ENCODE data around the gene ZNF689. TPM values are rescaled to one million over a fixed set of nuclear protein-coding genes. Genes with fewer than 3 reads are reported as not detected.

Gene ZNF689
- total and polyA plus RNA-seq, 2 of the 13 experiments (the other 11 are each of a cell fraction or from before 2014, with no cell fraction given), result 9.7 to 19.5 TPM

- TF ChIP-seq, protein P1, sequence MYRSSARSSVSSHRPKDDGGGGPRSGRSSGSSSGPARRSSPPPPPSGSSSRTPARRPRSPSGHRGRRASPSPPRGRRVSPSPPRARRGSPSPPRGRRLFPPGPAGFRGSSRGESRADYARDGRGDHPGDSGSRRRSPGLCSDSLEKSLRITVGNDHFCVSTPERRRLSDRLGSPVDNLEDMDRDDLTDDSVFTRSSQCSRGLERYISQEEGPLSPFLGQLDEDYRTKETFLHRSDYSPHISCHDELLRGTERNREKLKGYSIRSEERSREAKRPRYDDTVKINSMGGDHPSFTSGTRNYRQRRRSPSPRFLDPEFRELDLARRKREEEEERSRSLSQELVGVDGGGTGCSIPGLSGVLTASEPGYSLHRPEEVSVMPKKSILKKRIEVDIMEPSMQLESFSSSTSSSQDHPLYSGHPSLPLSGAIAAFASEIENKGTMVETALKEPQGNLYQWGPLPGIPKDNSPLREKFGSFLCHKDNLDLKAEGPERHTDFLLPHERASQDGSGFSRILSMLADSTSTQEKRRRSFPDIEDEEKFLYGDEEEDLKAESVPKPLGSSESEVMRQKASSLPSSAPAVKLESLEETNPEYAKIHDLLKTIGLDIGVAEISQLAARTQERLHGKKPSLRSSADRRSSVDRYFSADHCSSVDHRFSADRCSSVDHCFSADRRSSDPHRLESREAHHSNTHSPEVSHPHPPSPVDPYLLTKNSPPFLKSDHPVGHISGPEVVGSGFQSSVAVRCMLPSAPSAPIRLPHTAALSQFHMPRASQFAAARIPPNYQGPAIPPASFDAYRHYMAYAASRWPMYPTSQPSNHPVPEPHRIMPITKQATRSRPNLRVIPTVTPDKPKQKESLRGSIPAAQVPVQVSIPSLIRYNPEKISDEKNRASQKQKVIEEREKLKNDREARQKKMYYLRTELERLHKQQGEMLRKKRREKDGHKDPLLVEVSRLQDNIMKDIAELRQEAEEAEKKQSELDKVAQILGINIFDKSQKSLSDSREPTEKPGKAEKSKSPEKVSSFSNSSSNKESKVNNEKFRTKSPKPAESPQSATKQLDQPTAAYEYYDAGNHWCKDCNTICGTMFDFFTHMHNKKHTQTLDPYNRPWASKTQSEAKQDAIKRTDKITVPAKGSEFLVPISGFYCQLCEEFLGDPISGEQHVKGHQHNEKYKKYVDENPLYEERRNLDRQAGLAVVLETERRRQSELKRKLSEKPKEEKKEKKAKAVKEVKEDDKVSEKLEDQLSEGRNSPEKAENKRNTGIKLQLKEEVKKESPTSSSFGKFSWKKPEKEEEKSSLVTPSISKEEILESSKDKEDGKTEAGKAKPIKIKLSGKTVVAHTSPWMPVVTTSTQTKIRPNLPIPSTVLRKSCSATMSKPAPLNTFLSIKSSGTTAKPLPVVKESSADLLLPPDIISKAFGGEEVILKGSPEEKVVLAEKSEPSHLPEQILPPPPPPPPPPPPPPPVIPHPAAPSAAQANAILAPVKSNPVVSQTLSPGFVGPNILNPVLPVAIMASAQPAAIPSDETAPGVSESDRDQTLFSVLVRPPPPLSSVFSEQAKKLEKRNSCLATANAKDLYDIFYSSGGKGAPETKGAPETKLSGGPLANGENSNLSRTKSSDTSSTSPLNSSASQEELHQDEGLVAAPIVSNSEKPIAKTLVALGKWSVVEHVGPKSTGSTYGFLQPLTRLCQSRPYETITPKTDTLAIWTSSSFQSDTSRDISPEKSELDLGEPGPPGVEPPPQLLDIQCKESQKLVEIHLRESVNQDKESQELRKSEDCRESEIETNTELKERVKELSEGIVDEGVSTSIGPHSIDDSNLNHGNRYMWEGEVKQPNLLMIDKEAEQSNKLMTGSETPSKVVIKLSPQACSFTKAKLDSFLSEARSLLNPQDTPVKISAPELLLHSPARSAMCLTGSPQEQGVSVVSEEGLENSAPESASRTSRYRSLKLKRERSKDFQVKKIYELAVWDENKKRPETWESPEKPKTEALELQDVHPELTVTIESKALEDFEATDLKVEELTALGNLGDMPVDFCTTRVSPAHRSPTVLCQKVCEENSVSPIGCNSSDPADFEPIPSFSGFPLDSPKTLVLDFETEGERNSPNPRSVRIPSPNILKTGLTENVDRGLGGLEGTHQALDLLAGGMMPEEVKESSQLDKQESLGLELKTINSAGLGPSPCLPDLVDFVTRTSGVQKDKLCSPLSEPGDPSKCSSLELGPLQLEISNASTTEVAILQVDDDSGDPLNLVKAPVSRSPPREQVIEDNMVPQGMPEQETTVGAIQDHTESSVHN (CRISPR knock-in tag; IDR thresholded peaks at IDR 0.05), result 0 out of 2 replicates have a peak, but pooled peaks have one; percentile 61
- TF ChIP-seq ZNF333 (CRISPR knock-in tag; IDR thresholded peaks at IDR 0.05; ENCODE audit: borderline replicate concordance) (peak; percentile 92), YY1 (IDR thresholded peaks at IDR 0.05; ENCODE audit: insufficient read depth, insufficient replicate concordance, low read depth, low read length) (peak; percentile 99), ADNP (CRISPR knock-in tag; IDR thresholded peaks at IDR 0.05) (no peak), ZNF724P (CRISPR knock-in tag; IDR thresholded peaks at IDR 0.05; ENCODE audit: borderline replicate concordance) (no peak), ZNF546 (CRISPR knock-in tag; conservative IDR thresholded peaks at IDR 0.05) (no peak), HNF1A (IDR thresholded peaks at IDR 0.05; ENCODE audit: low read depth) (no peak), HNF1A (CRISPR knock-in tag; IDR thresholded peaks at IDR 0.05; ENCODE audit: borderline replicate concordance) (peak; percentile 65; the same call in 1 of the 2 replicates), ZNF839 (CRISPR knock-in tag; IDR thresholded peaks at IDR 0.05; ENCODE audit: borderline replicate concordance) (no peak), NPAS2 (CRISPR knock-in tag; IDR thresholded peaks at IDR 0.05; ENCODE audit: borderline replicate concordance) (no peak), ZNF556 (CRISPR knock-in tag; IDR thresholded peaks at IDR 0.05; ENCODE audit: borderline replicate concordance) (peak; percentile 73; the same call in 1 of the 2 replicates)
- TF ChIP-seq, protein P2, sequence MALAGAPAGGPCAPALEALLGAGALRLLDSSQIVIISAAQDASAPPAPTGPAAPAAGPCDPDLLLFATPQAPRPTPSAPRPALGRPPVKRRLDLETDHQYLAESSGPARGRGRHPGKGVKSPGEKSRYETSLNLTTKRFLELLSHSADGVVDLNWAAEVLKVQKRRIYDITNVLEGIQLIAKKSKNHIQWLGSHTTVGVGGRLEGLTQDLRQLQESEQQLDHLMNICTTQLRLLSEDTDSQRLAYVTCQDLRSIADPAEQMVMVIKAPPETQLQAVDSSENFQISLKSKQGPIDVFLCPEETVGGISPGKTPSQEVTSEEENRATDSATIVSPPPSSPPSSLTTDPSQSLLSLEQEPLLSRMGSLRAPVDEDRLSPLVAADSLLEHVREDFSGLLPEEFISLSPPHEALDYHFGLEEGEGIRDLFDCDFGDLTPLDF (CRISPR knock-in tag; IDR thresholded peaks at IDR 0.05), result peak; percentile 68; the same call in 1 of the 2 replicates
- TF ChIP-seq, protein P3, sequence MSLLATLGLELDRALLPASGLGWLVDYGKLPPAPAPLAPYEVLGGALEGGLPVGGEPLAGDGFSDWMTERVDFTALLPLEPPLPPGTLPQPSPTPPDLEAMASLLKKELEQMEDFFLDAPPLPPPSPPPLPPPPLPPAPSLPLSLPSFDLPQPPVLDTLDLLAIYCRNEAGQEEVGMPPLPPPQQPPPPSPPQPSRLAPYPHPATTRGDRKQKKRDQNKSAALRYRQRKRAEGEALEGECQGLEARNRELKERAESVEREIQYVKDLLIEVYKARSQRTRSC (CRISPR knock-in tag; IDR thresholded peaks at IDR 0.05; ENCODE audit: low read depth), result peak; percentile 82; the same call in 1 of the 2 replicates
These were observed 52.0 kb downstream of the ZNF689 start, which contains the start of gene ZNF764 (continued) for GRCh38 chr16:30557957-30558788.

Measured in HepG2 (cell line).